WTC11 (cell line): Measurements from ENCODE around the gene KIDINS220. TPM values are rescaled to one million over a fixed set of nuclear protein-coding genes. Genes with fewer than 3 reads are reported as not detected.
A peak's percentile ranks its signal among the peaks of the same experiment; 100 is the strongest.

ENCODE experiments used
- ATAC-seq: fragments of 200-7000 bp; cut with Tn5 transposase; 2 replicates; pipeline ENCODE4 v1.10.0; 2021; ENCODE audit warnings: mild to moderate bottlenecking, moderate library complexity
- CTCF ChIA-PET: fragments of 300-600 bp; sonication (Branson Sonifier 250); formaldehyde crosslinking; loops from one replicate; lab custom pipeline; 2021; ENCODE audit warnings: antibody characterized with exemption; lab: Charles Lee
- POLR2A ChIA-PET: fragments of 350-600 bp; sonication (Branson Sonifier 250); formaldehyde crosslinking; loops from one replicate; lab custom pipeline; 2021; ENCODE audit warnings: antibody characterized with exemption; lab: Charles Lee
- DNase-seq: peaks from one replicate; pipeline ENCODE4 v3.0.0; 2021; ENCODE audit warnings: low spot score
- H3K27ac Mint-ChIP-seq: 2 replicates; pipeline ENCODE4 v1.8.0; 2021; ENCODE audit warnings: mixed read lengths
- H3K27me3 Mint-ChIP-seq: 2 replicates; pipeline ENCODE4 v1.8.0; 2021; ENCODE audit warnings: low read depth, mild to moderate bottlenecking, moderate library complexity, mixed read lengths
- H3K36me3 Mint-ChIP-seq: 2 replicates; pipeline ENCODE4 v1.8.0; 2021; ENCODE audit warnings: mixed read lengths
- H3K4me1 Mint-ChIP-seq: 2 replicates; pipeline ENCODE4 v1.8.0; 2022; ENCODE audit warnings: mixed read lengths
- H3K4me3 Mint-ChIP-seq: 2 replicates; pipeline ENCODE4 v1.8.0; 2021; ENCODE audit warnings: mild to moderate bottlenecking, moderate library complexity, mixed read lengths
- H3K9me3 Mint-ChIP-seq: 2 replicates; pipeline ENCODE4 v1.8.0; 2021; ENCODE audit warnings: mixed read lengths
- ERG ChIP-seq: fragments of 250-450 bp; sonication (Bioruptor Pico); IDR thresholded peaks from 2 replicates; pipeline ENCODE4 v1.8.0; 2021; ENCODE audit warnings: mild to moderate bottlenecking
- FOXK1 ChIP-seq: sonication (generic); formaldehyde crosslinking; IDR thresholded peaks from 2 replicates; pipeline ENCODE4 v1.8.0; 2022; ENCODE audit warnings: mild to moderate bottlenecking, moderate library complexity, missing genetic modification reagents
- GABPB1 ChIP-seq: sonication (generic); formaldehyde crosslinking; IDR thresholded peaks from 2 replicates; pipeline ENCODE4 v1.8.1; 2023; ENCODE audit warnings: mild to moderate bottlenecking, missing genetic modification reagents
- GRHL2 ChIP-seq: fragments of 250-450 bp; sonication (Bioruptor Pico); IDR thresholded peaks from 2 replicates; pipeline ENCODE4 v1.8.0; 2022; ENCODE audit warnings: mild to moderate bottlenecking, moderate library complexity; ENCODE audit not compliant: insufficient replicate concordance, severe bottlenecking
- MYBL2 ChIP-seq: sonication (generic); formaldehyde crosslinking; IDR thresholded peaks from 2 replicates; pipeline ENCODE4 v1.8.1; 2023; ENCODE audit warnings: mild to moderate bottlenecking, moderate library complexity, missing genetic modification reagents
- PRDM15 ChIP-seq: sonication (generic); formaldehyde crosslinking; IDR thresholded peaks from 2 replicates; pipeline ENCODE4 v1.8.0; 2022; ENCODE audit warnings: missing genetic modification reagents
- RELA ChIP-seq: sonication (generic); formaldehyde crosslinking; IDR thresholded peaks from 2 replicates; pipeline ENCODE4 v1.8.1; 2022; ENCODE audit warnings: missing genetic modification reagents, mild to moderate bottlenecking, borderline replicate concordance
- RORB ChIP-seq: fragments of 250-450 bp; sonication (Bioruptor Pico); IDR thresholded peaks from 2 replicates; pipeline ENCODE4 v1.9.0; 2021; ENCODE audit warnings: mild to moderate bottlenecking
- TCF7 ChIP-seq: sonication (generic); formaldehyde crosslinking; IDR thresholded peaks from 2 replicates; pipeline ENCODE4 v1.8.0; 2022; ENCODE audit warnings: mild to moderate bottlenecking, low read depth, missing genetic modification reagents, moderate library complexity
- ZNF396 ChIP-seq: fragments of 250-450 bp; sonication (Bioruptor Pico); IDR thresholded peaks from 2 replicates; pipeline ENCODE4 v1.8.0; 2021; ENCODE audit warnings: mild to moderate bottlenecking, moderate library complexity, borderline replicate concordance
- ZNF423 ChIP-seq: fragments of 250-450 bp; sonication (Bioruptor Pico); IDR thresholded peaks from 2 replicates; pipeline ENCODE4 v2.1.2; 2022; ENCODE audit warnings: mild to moderate bottlenecking, moderate library complexity
- total RNA-seq: library from RNA; stranded (reverse); gene quantifications from 3 replicates; pipeline ENCODE4 v1.2.3, GENCODE V29; 2021
- TF ChIP-seq, protein P1 (sequence below): sonication (generic); formaldehyde crosslinking; IDR thresholded peaks from 2 replicates; pipeline ENCODE4 v1.8.0; 2023; ENCODE audit warnings: missing genetic modification reagents, mild to moderate bottlenecking, borderline replicate concordance
- TF ChIP-seq, protein P2 (sequence below): fragments of 250-450 bp; sonication (Bioruptor Pico); IDR thresholded peaks from 2 replicates; pipeline ENCODE4 v1.9.0; 2021; ENCODE audit warnings: mild to moderate bottlenecking
- TF ChIP-seq, protein P3 (sequence below): sonication (generic); formaldehyde crosslinking; IDR thresholded peaks from 2 replicates; pipeline ENCODE4 v1.8.1; 2023; ENCODE audit warnings: mild to moderate bottlenecking, moderate library complexity, missing genetic modification reagents

The KIDINS220 gene
- total RNA-seq, 1 experiment from 2014 or later = 23.9 TPM

DNA sequence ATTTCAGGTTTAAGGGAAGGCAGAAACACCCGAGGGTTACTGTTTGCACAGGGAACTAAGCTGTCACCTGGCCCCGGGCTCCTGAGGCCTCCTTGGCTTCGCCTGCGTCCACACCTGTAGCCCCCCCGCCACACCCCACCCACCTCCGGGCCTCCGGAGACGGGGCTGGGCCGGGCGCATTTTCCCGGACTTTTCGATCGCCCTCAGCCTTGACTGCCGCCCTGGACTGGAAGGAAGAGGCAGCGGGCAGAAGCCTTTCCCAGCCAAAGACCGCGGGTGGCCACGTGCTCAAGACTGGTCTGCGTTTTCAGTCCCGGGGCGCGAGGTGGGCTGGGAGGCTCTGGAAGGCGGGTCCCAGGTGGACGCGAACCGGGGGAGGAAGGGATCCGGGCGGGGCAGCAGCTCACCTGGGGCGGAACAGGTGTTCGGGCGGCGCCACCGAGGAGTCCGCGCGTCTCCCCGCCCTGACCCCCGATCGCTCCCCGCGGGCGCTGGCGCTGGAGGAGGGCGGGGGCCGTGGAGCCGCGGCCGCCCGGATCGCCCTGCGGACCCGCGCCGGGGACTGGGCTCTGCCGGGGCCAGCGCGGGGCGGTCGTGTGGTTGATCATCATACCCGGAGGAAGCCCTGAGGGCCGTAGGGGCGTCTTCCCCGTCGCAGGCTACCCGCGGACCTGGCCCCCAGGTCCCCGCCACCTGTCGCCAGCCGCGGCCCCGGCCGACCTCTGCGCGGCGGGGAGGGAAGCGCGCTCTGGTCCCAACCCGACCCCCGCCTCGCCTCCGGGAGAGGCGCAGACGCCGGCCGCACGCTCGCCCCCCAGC lies 152.3 kb downstream of the KIDINS220 start (continued):
- TF ChIP-seq FOXK1 (CRISPR knock-in tag) = peak; percentile 64; the same call in 1 of the 2 replicates
- TF ChIP-seq RELA (CRISPR knock-in tag) = 0 out of 2 replicates have a peak, but pooled peaks have one; percentile 22
- no peak for TF ChIP-seq ZNF423 (CRISPR knock-in tag)
- peak; percentile 59 for TF ChIP-seq ERG (CRISPR knock-in tag)
- TF ChIP-seq, protein P1, sequence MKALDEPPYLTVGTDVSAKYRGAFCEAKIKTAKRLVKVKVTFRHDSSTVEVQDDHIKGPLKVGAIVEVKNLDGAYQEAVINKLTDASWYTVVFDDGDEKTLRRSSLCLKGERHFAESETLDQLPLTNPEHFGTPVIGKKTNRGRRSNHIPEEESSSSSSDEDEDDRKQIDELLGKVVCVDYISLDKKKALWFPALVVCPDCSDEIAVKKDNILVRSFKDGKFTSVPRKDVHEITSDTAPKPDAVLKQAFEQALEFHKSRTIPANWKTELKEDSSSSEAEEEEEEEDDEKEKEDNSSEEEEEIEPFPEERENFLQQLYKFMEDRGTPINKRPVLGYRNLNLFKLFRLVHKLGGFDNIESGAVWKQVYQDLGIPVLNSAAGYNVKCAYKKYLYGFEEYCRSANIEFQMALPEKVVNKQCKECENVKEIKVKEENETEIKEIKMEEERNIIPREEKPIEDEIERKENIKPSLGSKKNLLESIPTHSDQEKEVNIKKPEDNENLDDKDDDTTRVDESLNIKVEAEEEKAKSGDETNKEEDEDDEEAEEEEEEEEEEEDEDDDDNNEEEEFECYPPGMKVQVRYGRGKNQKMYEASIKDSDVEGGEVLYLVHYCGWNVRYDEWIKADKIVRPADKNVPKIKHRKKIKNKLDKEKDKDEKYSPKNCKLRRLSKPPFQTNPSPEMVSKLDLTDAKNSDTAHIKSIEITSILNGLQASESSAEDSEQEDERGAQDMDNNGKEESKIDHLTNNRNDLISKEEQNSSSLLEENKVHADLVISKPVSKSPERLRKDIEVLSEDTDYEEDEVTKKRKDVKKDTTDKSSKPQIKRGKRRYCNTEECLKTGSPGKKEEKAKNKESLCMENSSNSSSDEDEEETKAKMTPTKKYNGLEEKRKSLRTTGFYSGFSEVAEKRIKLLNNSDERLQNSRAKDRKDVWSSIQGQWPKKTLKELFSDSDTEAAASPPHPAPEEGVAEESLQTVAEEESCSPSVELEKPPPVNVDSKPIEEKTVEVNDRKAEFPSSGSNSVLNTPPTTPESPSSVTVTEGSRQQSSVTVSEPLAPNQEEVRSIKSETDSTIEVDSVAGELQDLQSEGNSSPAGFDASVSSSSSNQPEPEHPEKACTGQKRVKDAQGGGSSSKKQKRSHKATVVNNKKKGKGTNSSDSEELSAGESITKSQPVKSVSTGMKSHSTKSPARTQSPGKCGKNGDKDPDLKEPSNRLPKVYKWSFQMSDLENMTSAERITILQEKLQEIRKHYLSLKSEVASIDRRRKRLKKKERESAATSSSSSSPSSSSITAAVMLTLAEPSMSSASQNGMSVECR (CRISPR knock-in tag) = no peak
- TF ChIP-seq MYBL2 (CRISPR knock-in tag) = peak; percentile 72; the same call in 1 of the 2 replicates
- no peak for TF ChIP-seq GRHL2 (CRISPR knock-in tag)
- TF ChIP-seq, protein P2, sequence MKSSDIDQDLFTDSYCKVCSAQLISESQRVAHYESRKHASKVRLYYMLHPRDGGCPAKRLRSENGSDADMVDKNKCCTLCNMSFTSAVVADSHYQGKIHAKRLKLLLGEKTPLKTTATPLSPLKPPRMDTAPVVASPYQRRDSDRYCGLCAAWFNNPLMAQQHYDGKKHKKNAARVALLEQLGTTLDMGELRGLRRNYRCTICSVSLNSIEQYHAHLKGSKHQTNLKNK (CRISPR knock-in tag) = no peak; the same call in 1 of the 2 replicates
- TF ChIP-seq PRDM15 = peak; percentile 11; the same call in 1 of the 2 replicates
- TF ChIP-seq TCF7 (CRISPR knock-in tag) = no peak

GRCh38 chr2:8684540-8684877 lies 152.9 kb downstream of the KIDINS220 start:
- H3K4me1 Mint-ChIP-seq = peaks cover 37% of the 10 kb centered on the region
- peaks cover 30% of the 10 kb centered on the region for H3K27me3 Mint-ChIP-seq
- POLR2A ChIA-PET = interaction anchor here (0.6 to 1.3 kb wide), 3 partner anchors 100 to 806 kb away, joined by 3 to 6 read pairs (median 3); no protein-coding TSS in a partner anchor
- no peaks in the 10 kb centered on the region for H3K9me3 Mint-ChIP-seq
- peak overlapping the region; percentile 94 for H3K4me3 Mint-ChIP-seq
- ATAC-seq (no peak), DNase-seq (no peak)
- peaks cover 17% of the 10 kb centered on the region for H3K36me3 Mint-ChIP-seq
- CTCF ChIA-PET = interaction anchor here (0.6 to 1.6 kb wide), 4 partner anchors 9 to 1251 kb away, joined by 3 to 8 read pairs (median 6); no protein-coding TSS in a partner anchor
- H3K27ac Mint-ChIP-seq = no peak overlapping the region; the same call in 1 of the 2 replicates
- TF ChIP-seq, protein P2 (CRISPR knock-in tag) = peak; percentile 78; the same call in 1 of the 2 replicates
- TF ChIP-seq ZNF396 (CRISPR knock-in tag) (no peak), GABPB1 (CRISPR knock-in tag) (no peak), RORB (CRISPR knock-in tag) (0 out of 2 replicates have a peak, but pooled peaks have one; percentile 10)
- TF ChIP-seq, protein P3, sequence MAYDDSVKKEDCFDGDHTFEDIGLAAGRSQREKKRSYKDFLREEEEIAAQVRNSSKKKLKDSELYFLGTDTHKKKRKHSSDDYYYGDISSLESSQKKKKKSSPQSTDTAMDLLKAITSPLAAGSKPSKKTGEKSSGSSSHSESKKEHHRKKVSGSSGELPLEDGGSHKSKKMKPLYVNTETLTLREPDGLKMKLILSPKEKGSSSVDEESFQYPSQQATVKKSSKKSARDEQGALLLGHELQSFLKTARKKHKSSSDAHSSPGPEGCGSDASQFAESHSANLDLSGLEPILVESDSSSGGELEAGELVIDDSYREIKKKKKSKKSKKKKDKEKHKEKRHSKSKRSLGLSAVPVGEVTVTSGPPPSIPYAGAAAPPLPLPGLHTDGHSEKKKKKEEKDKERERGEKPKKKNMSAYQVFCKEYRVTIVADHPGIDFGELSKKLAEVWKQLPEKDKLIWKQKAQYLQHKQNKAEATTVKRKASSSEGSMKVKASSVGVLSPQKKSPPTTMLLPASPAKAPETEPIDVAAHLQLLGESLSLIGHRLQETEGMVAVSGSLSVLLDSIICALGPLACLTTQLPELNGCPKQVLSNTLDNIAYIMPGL (CRISPR knock-in tag) = no peak
